HL-60 (cell line): ENCODE data around the gene TUBGCP6.

Source experiments
- CTCF ChIP-seq: IDR thresholded peaks from one replicate; pipeline ENCODE4 v1.5.1; 2011; ENCODE audit warnings: low read length, control low read depth, inconsistent platforms; ENCODE audit not compliant: insufficient read depth
- REST ChIP-seq: IDR thresholded peaks from 2 replicates; pipeline ENCODE4 v1.6.1; 2012; ENCODE audit warnings: low read depth; ENCODE audit not compliant: insufficient replicate concordance

- TF ChIP-seq REST, result no peak
- TF ChIP-seq CTCF, result no peak
These were observed 39.0 kb upstream of the TUBGCP6 start for GRCh38 chr22:50283821-50284220.
